Measurements from ENCODE around the gene SLFN5. TPM values are rescaled to one million over a fixed set of nuclear protein-coding genes. Genes with fewer than 3 reads are reported as not detected.

SLFN5 gene
- total and polyA plus RNA-seq, 2 of the 4 experiments (the other 2 are of a cell fraction), result 13.0 to 48.9 TPM

DNA sequence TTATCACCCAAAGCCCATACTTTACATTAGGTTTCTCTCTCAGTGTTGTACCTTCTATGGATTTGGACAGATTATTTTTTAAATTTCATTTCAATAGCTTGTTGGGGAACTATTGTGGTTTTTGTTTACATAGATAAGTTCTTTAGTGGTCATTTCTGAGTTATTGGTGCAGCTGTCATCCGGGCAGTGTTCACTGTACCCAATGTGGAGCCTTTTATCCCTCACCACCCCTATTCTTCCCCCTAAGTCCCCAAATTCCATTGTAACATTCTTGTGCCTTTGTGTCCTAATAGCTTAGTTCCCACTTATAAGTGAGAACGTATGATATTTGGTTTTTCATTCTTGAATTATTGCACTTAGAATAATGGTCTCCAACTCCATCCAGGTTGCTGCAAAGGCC, 73.1 kb downstream of the SLFN5 start:
- DNase-seq (no peak), ATAC-seq (ENCODE audit: low read depth) (no peak)
- no peak overlapping the region for H3K27ac ChIP-seq (ENCODE audit: insufficient read depth, low read length)
- H3K36me3 ChIP-seq (ENCODE audit: control insufficient read depth, insufficient read depth, low read length), result no peaks in the 10 kb centered on the region
- no peak overlapping the region for H2BK120ac ChIP-seq (ENCODE audit: low read depth, low read length)
- H3K14ac ChIP-seq (replicated peaks; ENCODE audit: low read depth, low read length), result no peak overlapping the region
- no peaks in the 10 kb centered on the region for H3K9me3 ChIP-seq (ENCODE audit: control insufficient read depth, insufficient read depth, low read length)
- no peaks in the 10 kb centered on the region for H3K9me1 ChIP-seq (ENCODE audit: insufficient read depth, low read length)
- CTCF ChIA-PET, result interaction anchor here (1.8 kb wide), 1 partner anchor 217 kb away, joined by 5 read pairs; no protein-coding TSS in a partner anchor
- H3K79me1 ChIP-seq (ENCODE audit: low read depth in 1 of 2, low read length in 2 of 2), result no peaks in the 10 kb centered on the region
- no peaks in the 10 kb centered on the region for H4K20me1 ChIP-seq (ENCODE audit: insufficient read depth, low read length)
- H2AK5ac ChIP-seq (ENCODE audit: low read depth, low read length), result no peak overlapping the region
- H2AK9ac ChIP-seq (replicated peaks; ENCODE audit: low read depth, low read length, poor library complexity), result no peak overlapping the region
- H4K5ac ChIP-seq (ENCODE audit: low read depth, low read length), result no peak overlapping the region
- no peak overlapping the region for H3K4me3 ChIP-seq (ENCODE audit: insufficient read depth, low read depth, low read length)
- peaks cover 3% of the 10 kb centered on the region; the same call in 1 of the 2 replicates for H3K4me1 ChIP-seq (ENCODE audit: control insufficient read depth, insufficient read depth, low read length)
- no peak overlapping the region for H2AFZ ChIP-seq (replicated peaks; ENCODE audit: low read length, poor library complexity)
- in situ Hi-C loops (cut with MboI; ENCODE audit: low sequenced_read_pairs) (no loop called here), dilution Hi-C loops (cut with HindIII; ENCODE audit: low sequenced_read_pairs, unreplicated experiment) (loop anchor here (25.0 kb wide), 1 partner anchor 221 kb away; the partner anchor contains the start of gene SLFN12L), intact Hi-C loops (cut with micrococcal nuclease) (loop anchor here (10.0 kb wide), 1 partner anchor 881 kb away; no protein-coding TSS in a partner anchor)
- no peak overlapping the region for H2BK20ac ChIP-seq (ENCODE audit: low read depth, low read length)
- H3K4ac ChIP-seq (ENCODE audit: low read depth, low read length), result no peak overlapping the region
- H2BK15ac ChIP-seq (ENCODE audit: low read depth, low read length), result no peak overlapping the region
- H3K9ac ChIP-seq (ENCODE audit: low read depth, low read length), result no peak overlapping the region
- no peak overlapping the region for H4K91ac ChIP-seq (ENCODE audit: insufficient read depth, low read depth, low read length)
- H4K8ac ChIP-seq (ENCODE audit: low read depth in 2 of 2, low read length in 2 of 2), result no peak overlapping the region
- no peak for TF ChIP-seq RFX5 (IDR thresholded peaks at IDR 0.05; ENCODE audit: low read depth, low read length)
- TF ChIP-seq CTCF (conservative IDR thresholded peaks at IDR 0.05; ENCODE audit: low read depth, low read length), result no peak
- no peak for TF ChIP-seq CHD1 (IDR thresholded peaks at IDR 0.05; ENCODE audit: low read depth, low read length)
- TF ChIP-seq RCOR1 (IDR thresholded peaks at IDR 0.05; ENCODE audit: insufficient replicate concordance, low read length), result no peak
- TF ChIP-seq, protein P1, sequence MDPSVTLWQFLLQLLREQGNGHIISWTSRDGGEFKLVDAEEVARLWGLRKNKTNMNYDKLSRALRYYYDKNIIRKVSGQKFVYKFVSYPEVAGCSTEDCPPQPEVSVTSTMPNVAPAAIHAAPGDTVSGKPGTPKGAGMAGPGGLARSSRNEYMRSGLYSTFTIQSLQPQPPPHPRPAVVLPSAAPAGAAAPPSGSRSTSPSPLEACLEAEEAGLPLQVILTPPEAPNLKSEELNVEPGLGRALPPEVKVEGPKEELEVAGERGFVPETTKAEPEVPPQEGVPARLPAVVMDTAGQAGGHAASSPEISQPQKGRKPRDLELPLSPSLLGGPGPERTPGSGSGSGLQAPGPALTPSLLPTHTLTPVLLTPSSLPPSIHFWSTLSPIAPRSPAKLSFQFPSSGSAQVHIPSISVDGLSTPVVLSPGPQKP (IDR thresholded peaks at IDR 0.05; ENCODE audit: borderline replicate concordance, low read depth, low read length), result no peak
- no peak for TF ChIP-seq MAZ (IDR thresholded peaks at IDR 0.05; ENCODE audit: borderline replicate concordance, low read depth, low read length)
- TF ChIP-seq SMC3 (IDR thresholded peaks at IDR 0.05; ENCODE audit: low read depth, low read length), result no peak
- TF ChIP-seq NFE2L2 (IDR thresholded peaks at IDR 0.05; ENCODE audit: low read depth, low read length), result no peak
- no peak for TF ChIP-seq POLR2A (IDR thresholded peaks at IDR 0.05; ENCODE audit: low read depth, low read length)
- TF ChIP-seq, protein P2, sequence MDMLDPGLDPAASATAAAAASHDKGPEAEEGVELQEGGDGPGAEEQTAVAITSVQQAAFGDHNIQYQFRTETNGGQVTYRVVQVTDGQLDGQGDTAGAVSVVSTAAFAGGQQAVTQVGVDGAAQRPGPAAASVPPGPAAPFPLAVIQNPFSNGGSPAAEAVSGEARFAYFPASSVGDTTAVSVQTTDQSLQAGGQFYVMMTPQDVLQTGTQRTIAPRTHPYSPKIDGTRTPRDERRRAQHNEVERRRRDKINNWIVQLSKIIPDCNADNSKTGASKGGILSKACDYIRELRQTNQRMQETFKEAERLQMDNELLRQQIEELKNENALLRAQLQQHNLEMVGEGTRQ (IDR thresholded peaks at IDR 0.05; ENCODE audit: low read depth, low read length), result no peak
- no peak for TF ChIP-seq RAD21 (IDR thresholded peaks at IDR 0.05; ENCODE audit: low read length)
- no peak for TF ChIP-seq MXI1 (IDR thresholded peaks at IDR 0.05; ENCODE audit: borderline replicate concordance, low read depth, low read length)
- TF ChIP-seq FOS (IDR thresholded peaks at IDR 0.05; ENCODE audit: low read depth, low read length), result no peak
- no peak for TF ChIP-seq CEBPB (IDR thresholded peaks at IDR 0.05; ENCODE audit: low read depth, low read length)
- H3K18ac ChIP-seq (ENCODE audit: low read depth, low read length), result no peak overlapping the region
- BruUV-seq (replicated peaks), result no TSS peak
- POLR2A ChIA-PET (ENCODE audit: unreplicated experiment), result no interaction called here
- WGBS, 2 experiments (ENCODE audit: extremely low coverage in 2 of 2, insufficient read length in 1 of 2), result no CpG with 5 or more reads among the region's 2 CpGs
- H3K27me3 ChIP-seq (ENCODE audit: control insufficient read depth, insufficient read depth, low read length), result peaks cover 3% of the 10 kb centered on the region
- no peak overlapping the region for H2BK5ac ChIP-seq (ENCODE audit: low read depth, low read length, poor library complexity, severe bottlenecking)
- H3K4me2 ChIP-seq (ENCODE audit: low read depth, low read length), result no peak overlapping the region
- no peak overlapping the region for H3K56ac ChIP-seq (ENCODE audit: extremely low read depth, insufficient read depth, low read length)
- H3K23ac ChIP-seq (ENCODE audit: low read depth, low read length), result no peak overlapping the region
